Measurements from ENCODE around the gene KRTAP1-5. TPM values are rescaled to one million over a fixed set of nuclear protein-coding genes. Genes with fewer than 3 reads are reported as not detected.
"Not testable (repeated sequence)": the region's sequence is repeated elsewhere in the genome, so short reads cannot be mapped to it uniquely, and the experiment has no call there.

Gene KRTAP1-5
- total RNA-seq, 1 experiment from 2014 or later, result 0.45 TPM

GRCh38 chr17:41009301-41009760 is 17.7 kb downstream of the KRTAP1-5 start:
- Histone ChIP-seq H3K27ac (no peak overlapping the region), H3K9me3 (replicated peaks) (no peaks in the 10 kb centered on the region), H3K4me3 (no peak overlapping the region), H3K36me3 (no peaks in the 10 kb centered on the region), H3K27me3 (replicated peaks) (no peaks in the 10 kb centered on the region), H3K4me1 (replicated peaks) (no peaks in the 10 kb centered on the region)
- no peak for DNase-seq (ENCODE audit: low read depth in 1 of 2, low spot score in 2 of 2)

DNA sequence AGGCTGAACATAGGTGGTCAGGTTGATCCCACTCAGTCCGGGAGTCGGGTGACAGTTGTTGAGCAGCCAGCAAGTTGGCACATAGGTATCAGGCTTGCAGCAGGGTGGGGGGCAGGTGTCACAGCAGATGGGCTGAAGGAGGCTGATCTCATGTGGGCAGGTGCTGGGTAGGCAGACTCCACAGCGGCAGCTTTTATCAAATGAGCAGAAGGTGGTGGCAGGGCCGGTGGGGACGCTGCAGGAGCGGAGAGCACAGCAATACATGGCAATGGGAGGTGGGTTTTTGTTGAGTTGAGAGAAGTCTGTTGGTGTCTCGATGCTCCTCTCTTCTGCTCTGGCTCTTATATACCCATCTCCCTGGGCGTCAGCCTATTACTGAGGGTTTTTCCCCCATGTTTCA is 18.2 kb downstream of the KRTAP1-5 start, which contains the start of gene KRTAP3-1:
TSS of gene KRTAP3-1 (minus strand) at position 318 of the 400 bp plus-strand sequence. CDS start at position 264, 54 bp downstream.
- no peak for DNase-seq (ENCODE audit: low read depth in 1 of 2, low spot score in 2 of 2)

GRCh38 chr17:41004397-41004796 is 22.6 kb downstream of the KRTAP1-5 start:
- Histone ChIP-seq H3K4me3 (no peak overlapping the region), H3K27ac (no peak overlapping the region), H3K27me3 (replicated peaks) (no peaks in the 10 kb centered on the region), H3K4me1 (replicated peaks) (peaks cover 3% of the 10 kb centered on the region; the same call in 1 of the 2 replicates), H3K9me3 (replicated peaks) (no peaks in the 10 kb centered on the region), H3K36me3 (no peaks in the 10 kb centered on the region)
- no peak for DNase-seq (ENCODE audit: low read depth in 1 of 2, low spot score in 2 of 2)

More for the DNA sequence above, 18.2 kb downstream of the KRTAP1-5 start, which contains the start of gene KRTAP3-1:
- no peaks in the 10 kb centered on the region for H3K27me3 ChIP-seq (replicated peaks)
- no peak within 1 kb of the TSS for H3K27ac ChIP-seq
- no peaks in the 10 kb centered on the region for H3K36me3 ChIP-seq
- H3K4me3 ChIP-seq, result no peak within 1 kb of the TSS
- no peaks in the 10 kb centered on the region for H3K4me1 ChIP-seq (replicated peaks)
- H3K9me3 ChIP-seq (replicated peaks), result no peaks in the 10 kb centered on the region

GRCh38 chr17:41003926-41004325 is 23.1 kb downstream of the KRTAP1-5 start:
- DNase-seq (ENCODE audit: low read depth in 1 of 2, low spot score in 2 of 2), result no peak
- no peaks in the 10 kb centered on the region for H3K9me3 ChIP-seq (replicated peaks)
- no peak overlapping the region for H3K27ac ChIP-seq
- H3K36me3 ChIP-seq, result no peaks in the 10 kb centered on the region
- no peak overlapping the region for H3K4me3 ChIP-seq
- peaks cover 3% of the 10 kb centered on the region; the same call in 1 of the 2 replicates for H3K4me1 ChIP-seq (replicated peaks)
- no peaks in the 10 kb centered on the region for H3K27me3 ChIP-seq (replicated peaks)

DNA sequence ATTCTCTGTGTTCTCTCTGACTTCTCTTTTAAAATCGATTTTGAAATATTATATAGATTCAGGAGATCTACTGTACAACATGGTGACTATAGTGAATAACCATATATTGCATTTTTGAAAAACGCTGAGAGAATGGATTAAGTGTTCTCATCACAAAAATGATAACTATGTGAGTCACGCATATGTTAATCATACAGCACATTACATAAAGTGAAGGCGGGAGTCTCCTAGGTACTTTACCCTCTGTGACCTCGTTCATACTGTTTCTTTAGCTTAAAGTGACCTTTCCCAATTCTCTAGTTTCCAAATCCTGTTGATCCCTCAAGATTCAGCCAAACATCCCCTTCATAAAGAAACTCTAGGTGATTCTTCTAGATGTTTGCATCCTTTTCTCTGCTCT is 24.2 kb downstream of the KRTAP1-5 start:
- DNase-seq (ENCODE audit: low read depth in 1 of 2, low spot score in 2 of 2), result no peak
- H3K27me3 ChIP-seq (replicated peaks), result no peaks in the 10 kb centered on the region
- no peak overlapping the region for H3K4me3 ChIP-seq
- no peaks in the 10 kb centered on the region for H3K36me3 ChIP-seq
- H3K27ac ChIP-seq, result no peak overlapping the region
- no peaks in the 10 kb centered on the region for H3K9me3 ChIP-seq (replicated peaks)
- H3K4me1 ChIP-seq (replicated peaks), result peaks cover 3% of the 10 kb centered on the region; the same call in 1 of the 2 replicates

- H3K27me3 ChIP-seq (replicated peaks), result no peaks in the 10 kb centered on the region
- no peak overlapping the region for H3K27ac ChIP-seq
- H3K4me1 ChIP-seq (replicated peaks), result peaks cover 10% of the 10 kb centered on the region
- H3K9me3 ChIP-seq (replicated peaks), result no peaks in the 10 kb centered on the region
- no peak overlapping the region for H3K4me3 ChIP-seq
- DNase-seq (ENCODE audit: low read depth in 1 of 2, low spot score in 2 of 2), result no peak
- H3K36me3 ChIP-seq, result no peaks in the 10 kb centered on the region
Observed at GRCh38 chr17:41001795-41002194, 25.2 kb downstream of the KRTAP1-5 start.

- H3K4me3 ChIP-seq; H3K27me3 ChIP-seq (replicated peaks); H3K36me3 ChIP-seq; H3K9me3 ChIP-seq (replicated peaks); H3K27ac ChIP-seq; DNase-seq (ENCODE audit: low read depth in 1 of 2, low spot score in 2 of 2): not testable (repeated sequence)
- H3K4me1 ChIP-seq (replicated peaks), result peaks cover 10% of the 10 kb centered on the region
Observed at GRCh38 chr17:40999563-40999962, 27.4 kb downstream of the KRTAP1-5 start, which contains the start of gene KRTAP3-2. TSS of gene KRTAP3-2 (minus strand) at chr17:40999906. CDS start at chr17:40999853, 53 bp downstream.

GRCh38 chr17:40997361-40997760 is 29.6 kb downstream of the KRTAP1-5 start:
- Histone ChIP-seq H3K36me3 (no peaks in the 10 kb centered on the region), H3K27me3 (replicated peaks) (no peaks in the 10 kb centered on the region)

DNA sequence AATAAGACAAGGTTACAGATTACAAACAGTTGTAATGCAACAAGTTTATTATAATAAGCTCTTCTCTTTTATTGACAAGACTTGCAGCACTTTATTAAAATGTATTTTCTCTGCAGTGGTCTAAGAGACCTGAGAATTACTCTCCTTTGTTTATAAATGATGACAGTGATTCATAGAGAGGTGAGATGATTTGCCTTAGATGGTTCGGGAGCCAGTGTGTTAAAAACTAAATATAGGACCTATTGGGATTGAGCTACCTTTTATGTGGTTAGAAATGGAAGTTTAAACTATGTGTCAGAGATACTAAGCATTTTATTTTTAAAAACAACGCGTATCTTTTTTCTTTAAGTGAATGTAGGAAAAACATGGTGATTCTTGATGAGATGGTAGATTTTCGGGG is 30.2 kb downstream of the KRTAP1-5 start:
- H3K4me1 ChIP-seq (replicated peaks), result peaks cover 7% of the 10 kb centered on the region; the same call in 1 of the 2 replicates
- H3K27me3 ChIP-seq (replicated peaks), result no peaks in the 10 kb centered on the region
- DNase-seq (ENCODE audit: low read depth in 1 of 2, low spot score in 2 of 2), result no peak
- no peaks in the 10 kb centered on the region for H3K36me3 ChIP-seq
- no peak overlapping the region for H3K27ac ChIP-seq
- no peak overlapping the region for H3K4me3 ChIP-seq
- 0 out of 2 replicates have a peak, but pooled peaks cover 4% of the 10 kb centered on the region for H3K9me3 ChIP-seq (replicated peaks)

More at GRCh38 chr17:40997361-40997760, 29.6 kb downstream of the KRTAP1-5 start:
- no peak for DNase-seq (ENCODE audit: low read depth in 1 of 2, low spot score in 2 of 2)
- Histone ChIP-seq H3K9me3 (replicated peaks) (0 out of 2 replicates have a peak, but pooled peaks cover 2% of the 10 kb centered on the region), H3K4me1 (replicated peaks) (peaks cover 7% of the 10 kb centered on the region; the same call in 1 of the 2 replicates), H3K27ac (no peak overlapping the region), H3K4me3 (no peak overlapping the region)

DNA sequence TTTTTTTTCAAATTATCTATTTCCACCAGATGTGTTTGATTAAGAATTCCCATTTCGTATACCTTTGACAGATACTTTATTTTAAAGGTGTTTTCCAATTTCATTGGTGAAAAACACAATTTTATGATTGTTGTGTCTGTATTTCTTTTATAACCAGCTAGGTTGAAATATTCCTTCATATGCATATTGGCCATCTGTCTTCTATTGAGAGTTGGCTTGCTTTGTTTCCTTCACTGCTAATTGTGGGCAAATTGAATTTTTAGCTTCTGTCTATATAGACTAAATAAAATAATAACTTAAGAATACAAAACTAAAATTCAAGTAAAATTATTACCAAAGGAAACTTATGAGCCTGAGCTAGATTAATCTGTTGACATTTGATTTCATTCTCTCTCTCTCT is 31.9 kb downstream of the KRTAP1-5 start:
- H3K27ac ChIP-seq, result no peak overlapping the region
- no peaks in the 10 kb centered on the region for H3K36me3 ChIP-seq
- no peak overlapping the region for H3K4me3 ChIP-seq
- H3K9me3 ChIP-seq (replicated peaks), result 0 out of 2 replicates have a peak, but pooled peaks cover 4% of the 10 kb centered on the region
- peaks cover 7% of the 10 kb centered on the region; the same call in 1 of the 2 replicates for H3K4me1 ChIP-seq (replicated peaks)
- H3K27me3 ChIP-seq (replicated peaks), result no peaks in the 10 kb centered on the region
- no peak for DNase-seq (ENCODE audit: low read depth in 1 of 2, low spot score in 2 of 2)

DNA sequence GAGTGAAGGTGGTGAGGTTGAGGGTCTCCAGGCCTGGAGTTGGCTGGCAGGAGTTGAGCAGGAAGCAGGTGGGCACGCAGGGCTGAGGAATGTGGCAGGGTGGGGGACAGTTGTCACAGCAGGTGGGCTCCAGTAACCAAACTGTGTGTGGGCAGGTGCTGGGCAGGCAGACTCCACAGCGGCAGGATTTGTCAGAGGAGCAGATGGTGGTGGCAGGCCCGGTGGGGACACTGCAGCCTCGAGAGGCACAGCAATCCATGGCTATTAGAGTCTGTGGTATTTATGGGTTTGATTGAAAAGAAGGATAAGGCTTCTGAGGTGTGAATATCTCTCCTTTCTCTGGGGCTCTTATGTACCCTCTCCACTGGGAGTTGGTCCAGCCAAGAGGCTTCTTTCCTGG is 33.2 kb downstream of the KRTAP1-5 start, which contains the start of gene KRTAP3-3:
TSS of gene KRTAP3-3 (minus strand) at position 326 of the 400 bp plus-strand sequence. CDS start at position 259, 67 bp downstream.
- Histone ChIP-seq H3K4me1 (replicated peaks) (peaks cover 7% of the 10 kb centered on the region; the same call in 1 of the 2 replicates), H3K36me3 (no peaks in the 10 kb centered on the region), H3K4me3 (no peak within 1 kb of the TSS), H3K27ac (no peak within 1 kb of the TSS), H3K27me3 (replicated peaks) (no peaks in the 10 kb centered on the region), H3K9me3 (replicated peaks) (0 out of 2 replicates have a peak, but pooled peaks cover 4% of the 10 kb centered on the region)
- no peak for DNase-seq (ENCODE audit: low read depth in 1 of 2, low spot score in 2 of 2)

GRCh38 chr17:40993084-40993483 is 33.9 kb downstream of the KRTAP1-5 start:
- Histone ChIP-seq H3K36me3 (no peaks in the 10 kb centered on the region), H3K4me1 (replicated peaks) (peaks cover 7% of the 10 kb centered on the region; the same call in 1 of the 2 replicates), H3K9me3 (replicated peaks) (0 out of 2 replicates have a peak, but pooled peaks cover 4% of the 10 kb centered on the region), H3K27me3 (replicated peaks) (no peaks in the 10 kb centered on the region), H3K4me3 (no peak overlapping the region), H3K27ac (no peak overlapping the region)
- DNase-seq (ENCODE audit: low read depth in 1 of 2, low spot score in 2 of 2), result no peak

- H3K4me3 ChIP-seq, result no peak overlapping the region
- no peak overlapping the region for H3K27ac ChIP-seq
- H3K9me3 ChIP-seq (replicated peaks), result 0 out of 2 replicates have a peak, but pooled peaks cover 4% of the 10 kb centered on the region
- no peak for DNase-seq (ENCODE audit: low read depth in 1 of 2, low spot score in 2 of 2)
- peaks cover 7% of the 10 kb centered on the region; the same call in 1 of the 2 replicates for H3K4me1 ChIP-seq (replicated peaks)
- H3K27me3 ChIP-seq (replicated peaks), result no peaks in the 10 kb centered on the region
- no peaks in the 10 kb centered on the region for H3K36me3 ChIP-seq
Observed at GRCh38 chr17:40992666-40993065, 34.3 kb downstream of the KRTAP1-5 start.

GRCh38 chr17:40986920-40987319 is 40.1 kb downstream of the KRTAP1-5 start:
- no peak overlapping the region for H3K4me3 ChIP-seq
- H3K27me3 ChIP-seq (replicated peaks), result no peaks in the 10 kb centered on the region
- no peak for DNase-seq (ENCODE audit: low read depth in 1 of 2, low spot score in 2 of 2)
- H3K27ac ChIP-seq, result no peak overlapping the region
- H3K36me3 ChIP-seq, result no peaks in the 10 kb centered on the region
- H3K4me1 ChIP-seq (replicated peaks), result no peaks in the 10 kb centered on the region
- no peaks in the 10 kb centered on the region for H3K9me3 ChIP-seq (replicated peaks)

Measured in SJSA1 (cell line).